Ishikawa (cell line): ENCODE results near the gene COL23A1.

Experiments used
- CEBPB ChIP-seq: IDR thresholded peaks from 2 replicates; pipeline ENCODE4 v1.6.1; 2012
- CREB1 ChIP-seq: IDR thresholded peaks from 2 replicates; pipeline ENCODE4 v1.6.1; 2012; ENCODE audit warnings: low read depth
- EGR1 ChIP-seq: IDR thresholded peaks from 2 replicates; pipeline ENCODE4 v1.6.1; 2012
- EP300 ChIP-seq: IDR thresholded peaks from 2 replicates; pipeline ENCODE4 v1.6.1; 2012; ENCODE audit warnings: borderline replicate concordance
- FOXM1 ChIP-seq: IDR thresholded peaks from 2 replicates; pipeline ENCODE4 v1.6.1; 2012; ENCODE audit warnings: low read depth, borderline replicate concordance
- NFIC ChIP-seq: IDR thresholded peaks from 2 replicates; pipeline ENCODE4 v1.6.1; 2012
- RAD21 ChIP-seq: IDR thresholded peaks from 2 replicates; pipeline ENCODE4 v1.6.1; 2012; ENCODE audit warnings: low read depth
- TAF1 ChIP-seq: IDR thresholded peaks from 2 replicates; pipeline ENCODE4 v1.6.1; 2012; ENCODE audit warnings: low read depth, mild to moderate bottlenecking
- TCF12 ChIP-seq: IDR thresholded peaks from 2 replicates; pipeline ENCODE4 v1.6.1; 2012; ENCODE audit warnings: low read depth
- TEAD4 ChIP-seq: IDR thresholded peaks from 2 replicates; pipeline ENCODE4 v1.6.1; 2012
- USF1 ChIP-seq: IDR thresholded peaks from 2 replicates; pipeline ENCODE4 v1.6.1; 2012
- YY1 ChIP-seq: IDR thresholded peaks from 2 replicates; pipeline ENCODE4 v1.6.1; 2012; ENCODE audit warnings: low read depth
- ZBTB7A ChIP-seq: IDR thresholded peaks from 2 replicates; pipeline ENCODE4 v1.6.1; 2012; ENCODE audit warnings: low read depth
- TF ChIP-seq, protein P1 (sequence below): IDR thresholded peaks from 2 replicates; pipeline ENCODE4 v1.6.1; 2012; ENCODE audit warnings: low read depth, mild to moderate bottlenecking
- TF ChIP-seq, protein P2 (sequence below): IDR thresholded peaks from 2 replicates; pipeline ENCODE4 v1.6.1; 2012

The COL23A1 gene

DNA sequence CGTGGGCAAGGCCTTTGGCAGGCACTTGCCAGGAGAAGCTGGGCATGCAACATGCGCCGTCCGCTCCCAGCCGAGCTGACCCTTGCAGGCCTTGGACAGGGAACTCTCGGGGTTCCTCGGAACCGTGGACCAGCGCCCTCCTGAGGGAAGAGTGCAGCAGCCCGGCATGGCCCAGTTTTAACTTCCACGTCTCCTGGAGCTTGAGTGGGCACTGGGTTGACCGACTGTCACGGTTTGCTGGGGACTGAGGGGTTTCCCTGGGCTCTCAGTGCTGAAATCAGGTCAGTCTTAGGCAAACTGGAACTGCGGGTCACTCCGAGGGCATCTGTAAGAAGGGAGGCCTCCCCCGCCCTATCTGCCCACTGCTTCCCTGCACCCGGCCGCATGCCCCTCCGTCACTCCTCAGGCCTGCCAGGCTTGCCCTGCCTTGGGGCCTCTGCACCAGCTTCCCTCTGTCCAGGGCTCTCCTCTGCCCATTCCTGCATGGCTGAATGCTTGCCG, 270.6 kb downstream of the COL23A1 start:
- TF ChIP-seq YY1, result no peak
- TF ChIP-seq CREB1, result no peak
- no peak for TF ChIP-seq RAD21
- no peak for TF ChIP-seq TEAD4
- TF ChIP-seq FOXM1, result no peak
- no peak for TF ChIP-seq TAF1
- no peak for TF ChIP-seq EGR1
- TF ChIP-seq USF1, result no peak
- TF ChIP-seq NFIC, result no peak

DNA sequence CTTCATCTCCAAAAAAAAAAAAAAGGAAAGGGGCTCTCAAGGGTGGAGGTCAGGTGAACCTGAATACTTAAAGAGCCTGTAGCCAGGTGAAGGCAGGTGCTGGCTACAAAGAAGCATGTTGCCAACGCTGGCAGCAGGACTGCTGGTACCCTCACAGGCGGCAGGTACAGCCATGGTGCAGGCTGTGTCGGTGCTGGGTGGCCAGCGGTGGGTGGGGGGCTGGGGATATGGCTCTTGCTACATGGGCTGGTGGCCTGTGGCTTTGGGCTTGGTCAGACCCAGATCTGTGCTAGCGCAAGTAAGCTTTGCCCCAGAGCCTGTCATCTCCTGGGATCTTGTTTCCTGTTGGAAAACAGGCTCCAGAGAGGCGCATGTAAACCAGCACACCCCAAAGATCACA, 271.3 kb downstream of the COL23A1 start:
- TF ChIP-seq TCF12 (no peak), TEAD4 (no peak), ZBTB7A (no peak), CREB1 (no peak), EGR1 (no peak), TAF1 (no peak), YY1 (no peak), NFIC (no peak), FOXM1 (no peak), RAD21 (no peak), USF1 (no peak), CEBPB (no peak), EP300 (no peak)
- TF ChIP-seq, protein P1, sequence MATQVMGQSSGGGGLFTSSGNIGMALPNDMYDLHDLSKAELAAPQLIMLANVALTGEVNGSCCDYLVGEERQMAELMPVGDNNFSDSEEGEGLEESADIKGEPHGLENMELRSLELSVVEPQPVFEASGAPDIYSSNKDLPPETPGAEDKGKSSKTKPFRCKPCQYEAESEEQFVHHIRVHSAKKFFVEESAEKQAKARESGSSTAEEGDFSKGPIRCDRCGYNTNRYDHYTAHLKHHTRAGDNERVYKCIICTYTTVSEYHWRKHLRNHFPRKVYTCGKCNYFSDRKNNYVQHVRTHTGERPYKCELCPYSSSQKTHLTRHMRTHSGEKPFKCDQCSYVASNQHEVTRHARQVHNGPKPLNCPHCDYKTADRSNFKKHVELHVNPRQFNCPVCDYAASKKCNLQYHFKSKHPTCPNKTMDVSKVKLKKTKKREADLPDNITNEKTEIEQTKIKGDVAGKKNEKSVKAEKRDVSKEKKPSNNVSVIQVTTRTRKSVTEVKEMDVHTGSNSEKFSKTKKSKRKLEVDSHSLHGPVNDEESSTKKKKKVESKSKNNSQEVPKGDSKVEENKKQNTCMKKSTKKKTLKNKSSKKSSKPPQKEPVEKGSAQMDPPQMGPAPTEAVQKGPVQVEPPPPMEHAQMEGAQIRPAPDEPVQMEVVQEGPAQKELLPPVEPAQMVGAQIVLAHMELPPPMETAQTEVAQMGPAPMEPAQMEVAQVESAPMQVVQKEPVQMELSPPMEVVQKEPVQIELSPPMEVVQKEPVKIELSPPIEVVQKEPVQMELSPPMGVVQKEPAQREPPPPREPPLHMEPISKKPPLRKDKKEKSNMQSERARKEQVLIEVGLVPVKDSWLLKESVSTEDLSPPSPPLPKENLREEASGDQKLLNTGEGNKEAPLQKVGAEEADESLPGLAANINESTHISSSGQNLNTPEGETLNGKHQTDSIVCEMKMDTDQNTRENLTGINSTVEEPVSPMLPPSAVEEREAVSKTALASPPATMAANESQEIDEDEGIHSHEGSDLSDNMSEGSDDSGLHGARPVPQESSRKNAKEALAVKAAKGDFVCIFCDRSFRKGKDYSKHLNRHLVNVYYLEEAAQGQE, result no peak
- TF ChIP-seq, protein P2, sequence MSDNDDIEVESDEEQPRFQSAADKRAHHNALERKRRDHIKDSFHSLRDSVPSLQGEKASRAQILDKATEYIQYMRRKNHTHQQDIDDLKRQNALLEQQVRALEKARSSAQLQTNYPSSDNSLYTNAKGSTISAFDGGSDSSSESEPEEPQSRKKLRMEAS, result no peak

- TF ChIP-seq EGR1 (no peak), CEBPB (no peak), EP300 (no peak), RAD21 (no peak), CREB1 (no peak), TAF1 (no peak), TCF12 (no peak), NFIC (no peak), YY1 (no peak), USF1 (no peak), TEAD4 (no peak), ZBTB7A (no peak), FOXM1 (no peak)
- TF ChIP-seq, protein P2, result no peak
- TF ChIP-seq, protein P1, result no peak
Measured at GRCh38 chr5:178318382-178318781, 271.8 kb downstream of the COL23A1 start.

GRCh38 chr5:178314961-178315820, 275.0 kb downstream of the COL23A1 start:
- TF ChIP-seq NFIC (no peak), USF1 (no peak), ZBTB7A (no peak), EP300 (no peak), TEAD4 (no peak), TAF1 (no peak), FOXM1 (no peak), YY1 (no peak), EGR1 (no peak), TCF12 (no peak), RAD21 (no peak), CREB1 (no peak), CEBPB (no peak)
- TF ChIP-seq, protein P1, result no peak
- TF ChIP-seq, protein P2, result no peak
